GM23248 (cell line): ENCODE data around the gene MORN1.

Experiments used
- EZH2 ChIP-seq: fragments of 200-600 bp; sonication (generic); IDR thresholded peaks from 2 replicates; pipeline ENCODE4 v1.6.1; 2018; ENCODE audit warnings: antibody characterized with exemption, mild to moderate bottlenecking; ENCODE audit not compliant: insufficient read depth, poor library complexity, severe bottlenecking
- EZH2phosphoT487 ChIP-seq: fragments of 200-600 bp; sonication (generic); IDR thresholded peaks from 2 replicates; pipeline ENCODE4 v1.6.1; 2018; ENCODE audit warnings: antibody characterized with exemption, moderate library complexity, mild to moderate bottlenecking, low read depth; ENCODE audit not compliant: insufficient read depth

DNA sequence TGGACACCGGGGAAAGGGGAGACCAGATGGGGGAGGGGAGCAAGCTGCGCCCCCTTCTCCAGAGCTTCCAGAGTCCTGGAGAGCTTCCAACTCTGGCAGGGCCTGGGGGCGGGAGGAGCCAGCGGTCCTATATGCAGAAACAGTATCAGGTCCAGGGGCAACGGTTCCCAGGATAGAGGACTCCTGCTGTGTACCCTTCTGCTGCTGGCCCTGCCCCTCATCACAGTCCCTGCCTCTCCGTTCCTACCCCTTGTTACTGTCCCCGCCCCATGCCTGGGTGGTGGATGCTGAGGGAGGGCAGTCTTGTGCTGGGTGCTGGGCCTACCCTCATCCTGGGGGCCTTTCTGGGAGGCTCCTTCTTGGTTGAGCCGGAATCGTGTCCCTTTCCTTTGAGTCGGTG, 40.2 kb upstream of the MORN1 start:
- no peak for TF ChIP-seq EZH2phosphoT487
- no peak for TF ChIP-seq EZH2
